NT2/D1 (cell line): ENCODE data around the gene SEPTIN8.

Source experiments
- SUZ12 ChIP-seq: IDR thresholded peaks from 2 replicates; pipeline ENCODE4 v1.6.1; 2011; ENCODE audit not compliant: insufficient read length, insufficient read depth; ENCODE audit errors: extremely low read depth
- ZNF274 ChIP-seq: IDR thresholded peaks from 2 replicates; pipeline ENCODE4 v1.6.1; 2011; ENCODE audit warnings: mild to moderate bottlenecking, low read depth, low read length

DNA sequence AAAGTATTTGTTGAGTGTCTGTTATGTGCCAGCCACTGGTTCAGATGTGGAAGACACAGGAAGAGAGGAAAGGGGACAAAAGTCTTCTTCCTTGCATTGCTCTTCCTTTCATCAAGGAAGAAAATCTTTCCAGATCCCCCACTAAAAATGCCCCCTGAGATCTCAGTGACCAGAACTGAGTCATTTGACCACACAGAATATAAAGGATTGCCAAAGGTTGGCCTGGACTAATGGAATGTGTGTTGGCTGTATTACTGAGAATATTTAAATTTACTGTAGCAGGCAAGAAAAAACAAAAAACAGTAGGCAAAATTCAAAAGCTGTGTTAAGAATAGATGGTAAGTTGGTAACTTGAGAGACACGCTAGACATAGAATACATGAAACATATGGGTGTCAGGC is 10.0 kb upstream of the SEPTIN8 start:
- no peak for TF ChIP-seq ZNF274
- no peak for TF ChIP-seq SUZ12
